Neural crest cell (in vitro differentiated cells): ENCODE results near the gene ARHGAP15. TPM values are rescaled to one million over a fixed set of nuclear protein-coding genes. Genes with fewer than 3 reads are reported as not detected.

ENCODE experiments used
- DNase-seq: peaks from one replicate; pipeline ENCODE4 v3.0.0; 2021; ENCODE audit warnings: low read depth, mixed read lengths, low spot score
- H3K27ac Mint-ChIP-seq: one replicate; pipeline ENCODE4 v1.8.0; 2021; ENCODE audit warnings: mild to moderate bottlenecking, mixed read lengths; ENCODE audit not compliant: unreplicated experiment
- H3K27me3 Mint-ChIP-seq: 2 replicates; pipeline ENCODE4 v1.8.0; 2021; ENCODE audit warnings: low read depth, mild to moderate bottlenecking, mixed read lengths
- H3K36me3 Mint-ChIP-seq: 2 replicates; pipeline ENCODE4 v1.8.0; 2021; ENCODE audit warnings: low read depth, mild to moderate bottlenecking, mixed read lengths
- H3K4me1 Mint-ChIP-seq: 2 replicates; pipeline ENCODE4 v1.8.0; 2021; ENCODE audit warnings: mixed read lengths
- H3K4me3 Mint-ChIP-seq: one replicate; pipeline ENCODE4 v1.8.0; 2021; ENCODE audit warnings: mild to moderate bottlenecking, mixed read lengths
- H3K9me3 Mint-ChIP-seq: 2 replicates; pipeline ENCODE4 v1.8.0; 2021; ENCODE audit warnings: mixed read lengths
- total RNA-seq: library from RNA; stranded (reverse); gene quantifications from 2 replicates; pipeline ENCODE4 v1.2.1, GENCODE V29; 2021
- TF ChIP-seq, protein P1 (sequence below): fragments of 200-600 bp; sonication (generic); conservative IDR thresholded peaks from 2 replicates; pipeline ENCODE4 v1.5.0; 2021; ENCODE audit warnings: antibody characterized with exemption, mild to moderate bottlenecking

Gene ARHGAP15
- total RNA-seq, 1 donor from 2014 or later: 2.8 TPM

DNA sequence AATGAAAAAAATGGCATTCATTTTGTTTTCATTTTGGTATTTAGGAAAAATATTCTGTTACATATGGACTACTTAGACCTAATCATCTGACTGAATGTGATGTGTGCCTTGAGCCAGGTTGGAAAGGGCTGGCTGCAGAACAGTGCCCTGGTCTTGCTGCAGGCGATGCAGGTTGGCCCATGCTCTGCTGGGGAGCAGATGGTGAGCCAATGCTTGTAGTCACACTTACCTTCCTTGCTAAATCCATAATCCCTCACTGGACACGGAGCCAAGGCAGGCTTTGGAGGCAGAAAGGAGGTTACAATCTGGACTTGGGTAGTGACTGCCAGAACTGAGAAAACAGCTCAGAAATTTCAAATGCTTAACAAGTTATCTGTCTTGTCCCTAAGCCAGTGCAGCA, 228.7 kb downstream of the ARHGAP15 start:
- H3K4me3 Mint-ChIP-seq: no peak overlapping the region
- H3K9me3 Mint-ChIP-seq: no peaks in the 10 kb centered on the region
- no peaks in the 10 kb centered on the region for H3K27me3 Mint-ChIP-seq
- no peaks in the 10 kb centered on the region for H3K36me3 Mint-ChIP-seq
- no peak overlapping the region for H3K27ac Mint-ChIP-seq
- H3K4me1 Mint-ChIP-seq: no peaks in the 10 kb centered on the region
- TF ChIP-seq, protein P1, sequence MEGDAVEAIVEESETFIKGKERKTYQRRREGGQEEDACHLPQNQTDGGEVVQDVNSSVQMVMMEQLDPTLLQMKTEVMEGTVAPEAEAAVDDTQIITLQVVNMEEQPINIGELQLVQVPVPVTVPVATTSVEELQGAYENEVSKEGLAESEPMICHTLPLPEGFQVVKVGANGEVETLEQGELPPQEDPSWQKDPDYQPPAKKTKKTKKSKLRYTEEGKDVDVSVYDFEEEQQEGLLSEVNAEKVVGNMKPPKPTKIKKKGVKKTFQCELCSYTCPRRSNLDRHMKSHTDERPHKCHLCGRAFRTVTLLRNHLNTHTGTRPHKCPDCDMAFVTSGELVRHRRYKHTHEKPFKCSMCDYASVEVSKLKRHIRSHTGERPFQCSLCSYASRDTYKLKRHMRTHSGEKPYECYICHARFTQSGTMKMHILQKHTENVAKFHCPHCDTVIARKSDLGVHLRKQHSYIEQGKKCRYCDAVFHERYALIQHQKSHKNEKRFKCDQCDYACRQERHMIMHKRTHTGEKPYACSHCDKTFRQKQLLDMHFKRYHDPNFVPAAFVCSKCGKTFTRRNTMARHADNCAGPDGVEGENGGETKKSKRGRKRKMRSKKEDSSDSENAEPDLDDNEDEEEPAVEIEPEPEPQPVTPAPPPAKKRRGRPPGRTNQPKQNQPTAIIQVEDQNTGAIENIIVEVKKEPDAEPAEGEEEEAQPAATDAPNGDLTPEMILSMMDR: no peak
- DNase-seq: no peak

DNA sequence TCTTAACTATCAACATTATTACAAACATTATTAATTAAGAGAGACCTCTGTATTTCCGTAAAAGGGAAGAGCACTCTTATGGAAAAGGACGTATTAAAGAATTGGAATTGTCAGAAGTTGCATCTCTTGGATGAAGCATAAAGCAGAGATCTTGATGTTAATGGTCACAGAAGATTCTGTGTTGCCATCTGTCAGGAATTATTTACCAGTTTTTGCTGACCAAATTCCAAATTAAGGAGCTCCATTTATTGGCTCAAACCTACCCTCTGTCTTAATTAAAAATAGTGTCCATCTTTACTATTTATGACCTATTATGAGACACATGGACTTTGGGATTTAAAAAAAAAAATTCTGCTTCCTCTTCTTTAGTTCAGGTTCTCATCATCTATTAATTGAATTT, 232.1 kb downstream of the ARHGAP15 start:
- Mint-ChIP-seq H3K27me3 (no peaks in the 10 kb centered on the region), H3K4me1 (no peaks in the 10 kb centered on the region), H3K27ac (no peak overlapping the region), H3K4me3 (no peak overlapping the region), H3K9me3 (no peaks in the 10 kb centered on the region), H3K36me3 (no peaks in the 10 kb centered on the region)
- TF ChIP-seq, protein P1: no peak
- no peak for DNase-seq

DNA sequence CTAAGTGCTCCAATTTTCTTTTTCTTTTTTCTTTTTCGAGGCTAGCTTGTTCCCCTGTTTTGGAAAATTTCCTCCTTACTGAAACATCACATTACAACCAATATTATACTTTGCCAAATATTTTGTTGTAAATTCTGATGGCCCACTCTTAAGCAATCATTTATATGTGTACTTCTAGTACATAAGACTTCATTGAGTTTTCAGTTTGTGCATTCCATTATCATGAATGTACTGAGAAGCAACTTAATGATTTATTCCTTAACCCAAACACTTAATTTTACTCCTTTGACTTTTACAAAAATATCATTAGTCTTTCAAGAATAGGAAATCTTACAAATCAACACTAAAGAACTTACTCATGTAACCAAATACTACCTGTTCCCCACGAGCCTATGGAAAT, 242.4 kb downstream of the ARHGAP15 start:
- TF ChIP-seq, protein P1: no peak
- Mint-ChIP-seq H3K4me1 (no peaks in the 10 kb centered on the region), H3K36me3 (no peaks in the 10 kb centered on the region), H3K9me3 (no peaks in the 10 kb centered on the region), H3K27me3 (no peaks in the 10 kb centered on the region), H3K27ac (no peak overlapping the region), H3K4me3 (no peak overlapping the region)
- no peak for DNase-seq

DNA sequence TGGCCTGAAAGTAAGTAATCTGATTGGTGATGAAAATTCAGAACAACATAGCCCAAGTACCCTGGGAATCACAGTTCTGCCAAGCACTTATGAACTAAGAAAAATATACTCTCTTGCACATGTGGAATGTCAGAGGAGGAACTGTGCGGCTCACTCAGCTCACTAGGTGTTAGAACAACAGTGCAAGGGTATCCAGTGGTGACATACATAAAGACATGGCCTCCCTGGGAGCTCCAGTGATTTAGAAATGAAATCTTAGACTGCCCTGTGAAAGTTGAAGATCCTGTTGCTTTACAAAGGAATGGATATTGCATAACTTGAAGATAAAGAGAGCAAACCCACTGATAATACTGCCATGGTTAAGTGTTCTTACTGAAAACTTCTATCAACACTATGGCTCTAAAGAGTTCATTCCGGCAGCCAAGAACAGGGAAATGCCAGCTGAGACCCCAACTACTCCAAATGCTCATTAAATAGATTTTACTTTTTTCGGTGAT, 246.2 kb downstream of the ARHGAP15 start:
- Mint-ChIP-seq H3K27ac (no peak overlapping the region), H3K4me3 (no peak overlapping the region), H3K9me3 (no peaks in the 10 kb centered on the region), H3K27me3 (no peaks in the 10 kb centered on the region), H3K36me3 (no peaks in the 10 kb centered on the region), H3K4me1 (no peaks in the 10 kb centered on the region)
- no peak for DNase-seq
- TF ChIP-seq, protein P1: no peak

DNA sequence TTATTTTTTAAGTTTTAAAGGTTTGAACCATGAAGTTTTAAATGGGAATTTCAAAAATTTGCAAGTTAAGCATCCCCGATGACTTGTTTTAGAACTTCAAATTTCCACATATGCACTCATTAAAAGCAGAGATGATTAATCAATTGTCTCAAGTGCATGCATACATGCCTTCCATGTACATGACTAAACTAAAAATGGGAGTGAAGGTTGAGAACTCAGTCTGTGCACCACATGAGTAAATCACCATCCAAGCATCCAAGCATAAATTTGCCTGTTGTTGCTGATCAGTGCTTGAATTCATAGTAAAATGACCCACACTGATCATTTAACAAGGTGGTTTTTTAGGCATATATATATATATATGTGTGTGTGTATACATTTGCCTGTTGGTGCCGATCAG, 249.8 kb downstream of the ARHGAP15 start:
- TF ChIP-seq, protein P1: no peak
- no peak overlapping the region for H3K27ac Mint-ChIP-seq
- H3K4me1 Mint-ChIP-seq: no peaks in the 10 kb centered on the region
- no peaks in the 10 kb centered on the region for H3K36me3 Mint-ChIP-seq
- no peaks in the 10 kb centered on the region for H3K9me3 Mint-ChIP-seq
- no peak overlapping the region for H3K4me3 Mint-ChIP-seq
- H3K27me3 Mint-ChIP-seq: no peaks in the 10 kb centered on the region
- no peak for DNase-seq

DNA sequence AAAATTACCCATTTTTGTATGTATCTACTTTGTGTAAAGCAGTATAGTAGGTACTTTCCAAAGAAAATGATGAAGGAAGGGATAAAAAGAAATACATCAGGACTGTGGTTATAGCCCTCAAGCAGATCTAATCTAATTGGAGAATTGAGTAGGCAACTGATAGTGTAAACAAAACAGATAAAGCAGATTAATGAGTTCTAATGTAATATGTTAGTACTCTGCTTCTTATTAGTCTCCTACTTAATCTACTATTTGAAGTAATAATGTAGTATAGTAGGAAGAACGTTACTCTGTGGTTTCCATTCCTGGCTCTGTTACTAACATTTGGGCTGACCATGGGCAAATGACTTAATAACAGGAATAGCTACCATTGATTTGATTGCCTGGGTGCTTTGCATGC, 250.7 kb downstream of the ARHGAP15 start:
- Mint-ChIP-seq H3K36me3 (no peaks in the 10 kb centered on the region), H3K4me1 (no peaks in the 10 kb centered on the region), H3K27me3 (no peaks in the 10 kb centered on the region), H3K27ac (no peak overlapping the region), H3K4me3 (no peak overlapping the region), H3K9me3 (no peaks in the 10 kb centered on the region)
- TF ChIP-seq, protein P1: no peak
- DNase-seq: no peak
